Suprapubic skin (tissue), 4 donors: ENCODE measurements around the gene CWC27.

Source experiments
- EP300 ChIP-seq: sonication (generic); formaldehyde crosslinking; IDR thresholded peaks from one replicate; pipeline ENCODE4 v1.6.1; 2017; ENCODE audit warnings: antibody characterized with exemption
- POLR2A ChIP-seq, 2 donors: fragments of 450-650 bp; IDR thresholded peaks; one replicate each; pipeline ENCODE4 v1.6.1; 2017; ENCODE audit warnings: antibody characterized with exemption in 2 of 2, mild to moderate bottlenecking in 2 of 2, moderate library complexity in 2 of 2
- POLR2AphosphoS5 ChIP-seq, 3 donors: sonication (generic); formaldehyde crosslinking; IDR thresholded peaks; one replicate each; pipeline ENCODE4 v1.6.1; 2017; ENCODE audit warnings: antibody characterized with exemption in 3 of 3
- TF ChIP-seq, protein P1 (sequence below), 2 donors: fragments of 200-600 bp in 1 of 2; fragments of 450-650 bp in 1 of 2; sonication (generic) in 1 of 2; IDR thresholded peaks; one replicate each; pipeline ENCODE4 v1.5.1; 2016 to 2019; ENCODE audit warnings: antibody characterized with exemption in 2 of 2, mild to moderate bottlenecking in 1 of 2, moderate library complexity in 1 of 2

DNA sequence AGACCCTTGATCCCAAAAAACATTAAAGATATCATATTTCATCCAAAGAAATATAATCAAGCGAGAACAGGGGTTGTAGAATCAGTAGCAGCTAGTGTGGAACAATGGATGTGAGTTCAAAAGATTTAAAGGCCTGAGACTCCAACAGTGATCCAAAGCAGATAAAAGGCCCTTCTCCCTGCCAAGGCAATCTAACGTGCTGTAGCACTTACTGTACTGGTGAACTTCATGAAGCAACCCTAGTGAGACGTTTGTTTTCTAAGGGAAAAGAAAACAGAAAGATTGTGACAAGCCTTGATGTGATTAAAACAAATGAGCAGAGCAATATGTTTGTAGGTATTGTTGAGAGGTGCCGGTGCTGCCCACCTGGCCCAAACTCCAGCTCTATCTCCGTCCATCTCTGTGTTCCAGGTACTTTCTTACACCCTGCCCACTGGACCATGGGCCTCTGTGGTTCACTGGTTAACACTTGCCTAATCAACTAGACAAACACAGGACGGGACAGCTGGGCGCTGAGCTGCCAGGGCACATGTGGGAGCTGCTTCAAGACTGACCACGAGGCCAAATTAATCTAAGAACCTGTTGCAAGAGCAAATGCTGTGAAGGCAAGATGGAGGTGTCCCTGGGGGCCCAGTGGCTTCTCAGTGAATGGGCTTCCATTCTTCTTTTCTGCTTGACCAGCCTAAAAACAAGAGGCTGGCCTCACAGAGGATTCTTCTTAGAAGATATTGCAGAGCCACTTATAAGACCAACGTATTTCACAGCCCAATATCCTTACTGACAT lies 265.5 kb downstream of the CWC27 start:
- TF ChIP-seq, protein P1, sequence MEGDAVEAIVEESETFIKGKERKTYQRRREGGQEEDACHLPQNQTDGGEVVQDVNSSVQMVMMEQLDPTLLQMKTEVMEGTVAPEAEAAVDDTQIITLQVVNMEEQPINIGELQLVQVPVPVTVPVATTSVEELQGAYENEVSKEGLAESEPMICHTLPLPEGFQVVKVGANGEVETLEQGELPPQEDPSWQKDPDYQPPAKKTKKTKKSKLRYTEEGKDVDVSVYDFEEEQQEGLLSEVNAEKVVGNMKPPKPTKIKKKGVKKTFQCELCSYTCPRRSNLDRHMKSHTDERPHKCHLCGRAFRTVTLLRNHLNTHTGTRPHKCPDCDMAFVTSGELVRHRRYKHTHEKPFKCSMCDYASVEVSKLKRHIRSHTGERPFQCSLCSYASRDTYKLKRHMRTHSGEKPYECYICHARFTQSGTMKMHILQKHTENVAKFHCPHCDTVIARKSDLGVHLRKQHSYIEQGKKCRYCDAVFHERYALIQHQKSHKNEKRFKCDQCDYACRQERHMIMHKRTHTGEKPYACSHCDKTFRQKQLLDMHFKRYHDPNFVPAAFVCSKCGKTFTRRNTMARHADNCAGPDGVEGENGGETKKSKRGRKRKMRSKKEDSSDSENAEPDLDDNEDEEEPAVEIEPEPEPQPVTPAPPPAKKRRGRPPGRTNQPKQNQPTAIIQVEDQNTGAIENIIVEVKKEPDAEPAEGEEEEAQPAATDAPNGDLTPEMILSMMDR (IDR thresholded peaks at IDR 0.05) = no peak
- TF ChIP-seq POLR2AphosphoS5 (IDR thresholded peaks at IDR 0.05) (no peak), POLR2A (IDR thresholded peaks at IDR 0.05) (no peak), EP300 (no peak)
